Measurements from ENCODE around the gene SKA2.

- TF ChIP-seq CTCF (IDR thresholded peaks at IDR 0.05) (no peak), POLR2A (IDR thresholded peaks at IDR 0.05) (no peak)
These were observed 44.4 kb upstream of the SKA2 start for GRCh38 chr17:59199398-59199797.

Measured in right lobe of liver (tissue), 4 donors.